Fibroblast of lung (primary cell): ENCODE data around the gene TMEM259.

Experiments used
- EZH2 ChIP-seq: IDR thresholded peaks from 2 replicates; pipeline ENCODE4 v1.5.1; 2012; ENCODE audit warnings: low read length, control low read depth, mild to moderate bottlenecking; ENCODE audit errors: missing control alignments
- TF ChIP-seq, protein P1 (sequence below), 2 donors: IDR thresholded peaks in 1 of 2; conservative IDR thresholded peaks in 1 of 2; 1 replicate in 1 of 2; 2 replicates in 1 of 2; pipeline ENCODE4 v1.5.1; 2011 to 2012; ENCODE audit warnings: low read length in 2 of 2, control low read depth in 1 of 2, inconsistent platforms in 1 of 2, low read depth in 1 of 2, mild to moderate bottlenecking in 1 of 2

DNA sequence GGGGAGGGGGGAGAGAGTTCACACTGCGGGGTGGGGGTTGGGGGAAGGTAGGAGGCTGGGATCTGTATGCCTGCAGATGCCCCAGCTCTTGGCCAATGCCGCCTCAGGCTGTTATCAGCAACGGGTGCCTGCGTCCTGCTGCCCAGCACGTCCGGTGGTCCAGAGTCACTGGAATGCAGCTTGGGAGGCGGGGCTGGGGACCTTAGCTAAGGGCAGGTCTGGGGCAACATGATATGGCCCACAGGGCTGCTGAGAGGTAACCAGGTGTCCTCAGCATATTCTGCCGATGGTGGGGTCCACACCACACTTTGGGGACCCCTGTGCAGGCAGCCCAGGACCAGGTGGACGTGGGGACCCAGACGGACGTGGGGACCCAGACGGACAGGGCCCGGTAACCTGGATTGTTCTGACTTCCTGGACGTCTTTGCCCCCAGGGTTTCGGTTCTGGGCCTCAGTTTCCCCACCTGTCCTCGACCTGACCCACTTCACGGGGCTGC, 45.4 kb upstream of the TMEM259 start:
- TF ChIP-seq, protein P1, sequence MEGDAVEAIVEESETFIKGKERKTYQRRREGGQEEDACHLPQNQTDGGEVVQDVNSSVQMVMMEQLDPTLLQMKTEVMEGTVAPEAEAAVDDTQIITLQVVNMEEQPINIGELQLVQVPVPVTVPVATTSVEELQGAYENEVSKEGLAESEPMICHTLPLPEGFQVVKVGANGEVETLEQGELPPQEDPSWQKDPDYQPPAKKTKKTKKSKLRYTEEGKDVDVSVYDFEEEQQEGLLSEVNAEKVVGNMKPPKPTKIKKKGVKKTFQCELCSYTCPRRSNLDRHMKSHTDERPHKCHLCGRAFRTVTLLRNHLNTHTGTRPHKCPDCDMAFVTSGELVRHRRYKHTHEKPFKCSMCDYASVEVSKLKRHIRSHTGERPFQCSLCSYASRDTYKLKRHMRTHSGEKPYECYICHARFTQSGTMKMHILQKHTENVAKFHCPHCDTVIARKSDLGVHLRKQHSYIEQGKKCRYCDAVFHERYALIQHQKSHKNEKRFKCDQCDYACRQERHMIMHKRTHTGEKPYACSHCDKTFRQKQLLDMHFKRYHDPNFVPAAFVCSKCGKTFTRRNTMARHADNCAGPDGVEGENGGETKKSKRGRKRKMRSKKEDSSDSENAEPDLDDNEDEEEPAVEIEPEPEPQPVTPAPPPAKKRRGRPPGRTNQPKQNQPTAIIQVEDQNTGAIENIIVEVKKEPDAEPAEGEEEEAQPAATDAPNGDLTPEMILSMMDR (conservative IDR thresholded peaks at IDR 0.05 in 1 of 2, IDR thresholded peaks at IDR 0.05 in 1 of 2; ENCODE audit: low read depth in 1 of 2, low read length in 2 of 2) = no peak
- TF ChIP-seq EZH2 = no peak
